PC-9 (cell line): ENCODE data around the gene ZER1. TPM values are rescaled to one million over a fixed set of nuclear protein-coding genes. Genes with fewer than 3 reads are reported as not detected.

Experiments used
- BruUV-seq: library from RNA; stranded (reverse); fragments of 400-500 nt; replicated peaks from 2 replicates; lab custom pipeline; 2021; lab: Mats Ljungman, UMichigan
- CTCF ChIA-PET: fragments of 300-600 bp; sonication (Branson Sonifier 250); formaldehyde crosslinking; loops from one replicate; lab custom pipeline; 2022; ENCODE audit warnings: antibody characterized with exemption; lab: Charles Lee
- POLR2A ChIA-PET: fragments of 300-600 bp; sonication (Branson Sonifier 250); formaldehyde crosslinking; loops from one replicate; lab custom pipeline; 2022; ENCODE audit warnings: antibody characterized with exemption; ENCODE audit not compliant: unreplicated experiment; lab: Charles Lee
- DNase-seq, 2 experiments: peaks; one replicate each; pipeline versions ENCODE4 v3.0.0 to v3.0.0-alpha.2; 2015 to 2022; ENCODE audit warnings: mixed read lengths in 1 of 2
- H2AFZ ChIP-seq: fragments of 200-600 bp; sonication (generic); 2 replicates; pipeline ENCODE4 v1.8.1; 2017; ENCODE audit warnings: antibody characterized with exemption
- H3F3A ChIP-seq: fragments of 200-600 bp; sonication (generic); 2 replicates; pipeline ENCODE4 v1.8.1; 2017; ENCODE audit warnings: antibody characterized with exemption, mild to moderate bottlenecking, low read depth; ENCODE audit not compliant: insufficient read depth
- H3K27ac ChIP-seq: fragments of 200-600 bp; sonication (generic); 2 replicates; pipeline ENCODE4 v1.6.1; 2016; ENCODE audit warnings: mixed run types
- H3K27me3 ChIP-seq: fragments of 200-600 bp; sonication (generic); 2 replicates; pipeline ENCODE4 v1.6.1; 2016; ENCODE audit warnings: low read depth, mixed run types; ENCODE audit not compliant: insufficient read depth
- H3K36me3 ChIP-seq: fragments of 200-600 bp; sonication (generic); 2 replicates; pipeline ENCODE4 v1.6.1; 2016; ENCODE audit warnings: low read depth, mixed run types
- H3K4me1 ChIP-seq: fragments of 200-600 bp; sonication (generic); replicated peaks from 2 replicates; pipeline ENCODE4 v1.6.1; 2016; ENCODE audit warnings: mixed run types; ENCODE audit not compliant: insufficient read depth
- H3K4me2 ChIP-seq: fragments of 200-600 bp; sonication (generic); 2 replicates; pipeline ENCODE4 v1.6.1; 2017; ENCODE audit warnings: mixed run types
- H3K4me3 ChIP-seq: fragments of 200-600 bp; sonication (generic); 2 replicates; pipeline ENCODE4 v1.6.1; 2016; ENCODE audit warnings: mixed run types
- H3K79me2 ChIP-seq: fragments of 200-600 bp; sonication (generic); 2 replicates; pipeline ENCODE4 v1.6.1; 2017; ENCODE audit warnings: low read depth, mixed run types
- H3K9me2 ChIP-seq: fragments of 200-600 bp; sonication (generic); 2 replicates; pipeline ENCODE4 v1.8.1; 2017; ENCODE audit warnings: mild to moderate bottlenecking; ENCODE audit not compliant: insufficient read depth
- H3K9me3 ChIP-seq: fragments of 200-600 bp; sonication (generic); 2 replicates; pipeline ENCODE4 v1.8.1; 2016; ENCODE audit warnings: low read depth; ENCODE audit not compliant: insufficient read depth
- H4K20me1 ChIP-seq: fragments of 200-600 bp; sonication (generic); 2 replicates; pipeline ENCODE4 v1.8.1; 2017; ENCODE audit not compliant: insufficient read depth
- CTCF ChIP-seq: fragments of 200-600 bp; sonication (generic); conservative IDR thresholded peaks from 2 replicates; pipeline ENCODE4 v1.6.1; 2017; ENCODE audit warnings: mixed run types, antibody characterized with exemption, mild to moderate bottlenecking, moderate library complexity
- EZH2 ChIP-seq: fragments of 200-600 bp; sonication (generic); IDR thresholded peaks from 2 replicates; pipeline ENCODE4 v1.8.0; 2017; ENCODE audit warnings: antibody characterized with exemption, low read depth
- intact Hi-C: fragments of 100-400 bp; cut with micrococcal nuclease; formaldehyde crosslinking; loops from one replicate; pipeline ENCODE4 v1.10.0; 2022; ENCODE audit not compliant: unreplicated experiment
- total RNA-seq: library from RNA; stranded (reverse); gene quantifications from 2 replicates; pipeline ENCODE4 v1.2.3, GENCODE V29; 2021

The ZER1 gene
- total RNA-seq, 1 experiment from 2014 or later, result 65.2 TPM

- H3K79me2 ChIP-seq, result peaks cover 75% of the 10 kb centered on the region
- no TSS peak for BruUV-seq
- peak overlapping the region; percentile 80 for H3K4me3 ChIP-seq
- no peak overlapping the region for H2AFZ ChIP-seq
- H3K4me2 ChIP-seq, result peak overlapping the region; percentile 95
- no peaks in the 10 kb centered on the region for H3K27me3 ChIP-seq
- intact Hi-C loops, result no loop called here
- H3K36me3 ChIP-seq, result peaks cover 50% of the 10 kb centered on the region
- DNase-seq, result no peak
- H3F3A ChIP-seq, result peaks cover 68% of the 10 kb centered on the region
- ChIA-PET CTCF (interaction anchor here (0.5 kb wide), 1 partner anchor 18 kb away, joined by 7 read pairs; no protein-coding TSS in a partner anchor), POLR2A (no interaction called here)
- peaks cover 49% of the 10 kb centered on the region for H4K20me1 ChIP-seq
- H3K4me1 ChIP-seq, result peaks cover 39% of the 10 kb centered on the region
- TF ChIP-seq CTCF, result no peak
- no peak for TF ChIP-seq EZH2
- H3K27ac ChIP-seq, result peak overlapping the region; percentile 56
- no peaks in the 10 kb centered on the region for H3K9me3 ChIP-seq
- H3K9me2 ChIP-seq, result no peaks in the 10 kb centered on the region
These were observed 81.1 kb downstream of the ZER1 start for GRCh38 chr9:128690684-128691034.

- Histone ChIP-seq H3K36me3 (peaks cover 46% of the 10 kb centered on the region), H3K27ac (peak overlapping the region; percentile 56), H4K20me1 (peaks cover 55% of the 10 kb centered on the region), H3F3A (peaks cover 68% of the 10 kb centered on the region), H3K79me2 (peaks cover 81% of the 10 kb centered on the region), H3K9me3 (no peaks in the 10 kb centered on the region), H3K27me3 (no peaks in the 10 kb centered on the region), H3K4me2 (peak overlapping the region; percentile 95), H3K9me2 (no peaks in the 10 kb centered on the region), H3K4me3 (peak overlapping the region; percentile 80), H2AFZ (no peak overlapping the region), H3K4me1 (peaks cover 45% of the 10 kb centered on the region)
- ChIA-PET POLR2A (interaction anchor here (1.0 kb wide), 1 partner anchor 55 kb away, joined by 21 read pairs; no protein-coding TSS in a partner anchor), CTCF (interaction anchor here (0.5 kb wide), 2 partner anchors 18 to 270 kb away, joined by 3 to 7 read pairs; no protein-coding TSS in a partner anchor)
- TF ChIP-seq CTCF, result no peak
- no peak for TF ChIP-seq EZH2
- no TSS peak for BruUV-seq
- no peak for DNase-seq
- intact Hi-C loops, result loop anchor here (1.0 to 10.0 kb wide), 4 partner anchors 34 to 335 kb away; partner anchors contain the start of genes DYNC2I2 and SH3GLB2
These were observed 81.7 kb downstream of the ZER1 start for GRCh38 chr9:128689820-128690683.

- no peak overlapping the region; the same call in 1 of the 2 replicates for H3K4me2 ChIP-seq
- H3K9me2 ChIP-seq, result no peaks in the 10 kb centered on the region
These were observed 82.4 kb downstream of the ZER1 start for GRCh38 chr9:128689293-128689774.

More at GRCh38 chr9:128689293-128689774, 82.4 kb downstream of the ZER1 start:
- H3K4me3 ChIP-seq, result peak overlapping the region; percentile 57; the same call in 1 of the 2 replicates
- POLR2A ChIA-PET, result interaction anchor here (0.7 to 1.0 kb wide), 2 partner anchors 54 to 158 kb away, joined by 3 to 21 read pairs; no protein-coding TSS in a partner anchor
- H4K20me1 ChIP-seq, result peaks cover 54% of the 10 kb centered on the region
- no peaks in the 10 kb centered on the region for H3K9me3 ChIP-seq
- H3K4me1 ChIP-seq, result peaks cover 47% of the 10 kb centered on the region
- H3K27me3 ChIP-seq, result no peaks in the 10 kb centered on the region
- H3K36me3 ChIP-seq, result peaks cover 44% of the 10 kb centered on the region
- CTCF ChIA-PET, result interaction anchor here (0.5 to 0.6 kb wide), 3 partner anchors 22 to 271 kb away, joined by 3 read pairs; no protein-coding TSS in a partner anchor
- TF ChIP-seq CTCF, result no peak
- TF ChIP-seq EZH2, result no peak
- peaks cover 69% of the 10 kb centered on the region for H3F3A ChIP-seq
- no TSS peak for BruUV-seq
- H2AFZ ChIP-seq, result no peak overlapping the region
- H3K27ac ChIP-seq, result peak overlapping the region; percentile 45; the same call in 1 of the 2 replicates
- intact Hi-C loops, result loop anchor here (1.0 to 10.0 kb wide), 4 partner anchors 33 to 335 kb away; partner anchors contain the start of genes DYNC2I2 and SH3GLB2
- DNase-seq, result no peak
- H3K79me2 ChIP-seq, result peaks cover 85% of the 10 kb centered on the region
